Stimulated activated CD8-positive, alpha-beta memory T cell treated with anti-CD3 and anti-CD28 coated beads, Interleukin-7, amount 100 ng/mL, for 4 hours (primary cell): ENCODE data around the gene PTPRN2.

Experiments used
- DNase-seq, 2 donors: peaks; one replicate each; pipeline ENCODE4 v3.0.0-alpha.2; 2020; ENCODE audit warnings: low read depth in 2 of 2

The PTPRN2 gene

DNA sequence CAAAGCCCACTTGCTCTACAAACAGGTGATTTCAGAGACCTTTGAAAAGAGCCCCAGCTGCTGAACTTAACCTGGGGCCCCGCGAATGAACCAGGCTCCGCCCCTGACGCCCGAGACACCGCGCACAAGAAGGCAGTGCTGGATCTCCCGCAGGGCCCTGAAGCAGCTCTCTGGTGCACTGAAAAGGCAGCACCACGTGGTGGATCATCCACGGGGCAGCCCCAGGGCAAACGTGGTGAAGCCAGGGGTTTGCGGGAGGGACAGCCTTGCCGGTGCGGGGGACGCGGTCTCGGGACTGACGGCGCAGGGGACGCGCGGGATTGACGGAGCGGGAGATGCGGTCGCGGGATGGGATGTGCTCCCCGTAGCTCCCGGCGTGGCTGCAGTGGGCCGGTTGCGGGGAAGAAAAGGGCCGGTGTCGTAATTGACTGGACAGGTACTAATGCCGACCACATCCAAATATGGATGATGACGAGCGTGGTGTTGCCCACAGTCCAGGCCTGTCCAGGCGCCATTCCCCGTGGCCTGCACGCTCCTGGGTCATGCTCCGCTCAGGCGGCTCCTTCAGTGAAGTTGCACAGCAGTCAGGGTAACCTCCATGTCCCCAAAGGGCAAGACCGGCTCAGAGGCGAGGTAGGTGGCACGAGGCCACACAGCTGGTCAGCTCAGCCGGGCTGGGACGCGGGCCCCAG, 829.7 kb downstream of the PTPRN2 start:
- no peak for DNase-seq

DNA sequence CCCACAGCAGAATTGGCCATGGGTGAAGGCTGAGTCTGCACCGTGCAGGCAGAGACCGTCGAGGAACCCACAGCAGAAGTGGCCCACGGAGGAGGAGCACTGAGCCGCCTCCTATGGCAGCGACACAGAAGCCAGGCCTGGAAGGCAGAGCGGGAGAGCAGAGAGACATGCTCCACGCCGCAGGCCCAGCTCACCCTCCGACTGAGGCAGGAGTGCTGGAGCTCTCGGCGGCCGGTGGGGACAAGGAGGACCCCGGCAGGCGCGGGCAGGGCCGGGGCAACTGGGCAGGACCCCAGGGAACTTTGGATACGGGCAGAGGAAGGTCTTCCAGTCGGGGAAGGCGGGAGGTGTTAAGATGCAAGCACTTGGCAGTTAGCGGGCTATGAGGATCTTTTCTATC, 830.4 kb downstream of the PTPRN2 start:
- DNase-seq, result no peak

DNA sequence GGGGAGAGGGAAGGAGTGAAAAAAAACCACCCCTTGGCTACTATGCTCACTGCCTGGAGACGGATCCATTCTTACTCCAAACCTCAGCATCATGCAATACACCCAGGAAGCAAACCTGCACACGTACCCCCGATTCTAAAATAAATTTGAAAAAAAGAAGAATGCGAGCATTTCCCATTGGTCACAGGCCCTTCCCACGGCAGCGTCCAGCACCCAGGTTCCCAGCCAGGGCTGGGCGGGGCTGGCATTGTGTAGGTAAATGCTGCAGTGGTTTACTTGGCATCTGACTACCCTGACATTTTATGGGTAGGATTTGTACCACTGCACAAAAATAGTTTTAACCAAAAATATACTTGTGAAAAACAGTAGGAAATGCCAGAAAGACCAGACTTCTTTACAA, 831.9 kb downstream of the PTPRN2 start:
- DNase-seq, result no peak

DNA sequence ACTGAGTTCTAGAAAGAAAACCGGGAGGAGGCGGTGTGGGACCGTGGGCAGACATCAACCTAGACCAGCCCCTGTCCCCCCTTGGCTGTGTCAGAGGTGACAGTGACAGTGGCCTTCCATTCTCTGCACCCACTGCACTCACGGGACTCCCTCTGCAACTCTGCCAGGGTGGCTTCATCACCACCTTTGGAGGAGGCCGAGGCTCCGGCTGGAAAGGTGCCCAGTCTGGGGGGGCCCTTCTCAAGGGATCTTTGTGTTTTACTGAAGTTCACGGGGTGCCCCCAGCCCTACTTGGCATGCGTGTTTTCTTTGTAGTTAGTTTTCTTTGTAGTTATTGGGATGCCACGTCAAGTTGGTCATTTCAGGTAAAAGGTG, 833.2 kb downstream of the PTPRN2 start:
- no peak for DNase-seq

DNA sequence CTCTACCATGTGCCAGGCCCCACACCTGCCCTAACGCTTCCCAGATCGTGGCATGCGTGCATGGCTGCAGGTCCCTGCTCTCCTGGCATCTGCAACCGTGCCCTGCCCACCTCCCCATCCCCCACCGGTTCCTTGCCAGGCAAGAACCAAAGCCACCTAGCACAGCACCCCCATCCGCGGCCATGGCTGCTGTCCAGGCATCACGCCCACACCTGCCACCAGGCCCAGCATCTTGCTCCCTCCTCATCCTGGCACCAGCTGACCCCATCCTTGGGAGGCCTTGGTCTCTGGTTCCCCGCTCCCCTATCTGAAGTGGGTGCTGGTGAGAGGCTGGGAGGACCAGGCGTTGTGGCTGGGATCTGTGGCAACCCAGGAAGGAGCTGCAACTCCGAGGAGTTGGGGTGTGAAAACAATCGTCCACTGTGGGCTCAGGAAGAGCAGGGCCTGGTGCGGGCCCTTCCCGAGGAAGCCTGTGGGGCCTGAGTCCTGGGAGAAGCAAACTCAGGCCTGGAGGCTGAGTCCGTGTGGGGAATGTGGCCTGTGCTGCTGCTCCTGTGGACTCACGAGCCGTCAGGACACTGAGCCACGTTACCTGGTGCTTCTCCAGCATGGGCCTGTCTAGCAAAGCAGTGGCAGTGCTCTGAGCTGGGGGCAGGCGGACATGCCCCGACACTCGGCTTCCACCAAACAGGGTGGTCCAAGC, 833.8 kb downstream of the PTPRN2 start:
- no peak for DNase-seq

DNA sequence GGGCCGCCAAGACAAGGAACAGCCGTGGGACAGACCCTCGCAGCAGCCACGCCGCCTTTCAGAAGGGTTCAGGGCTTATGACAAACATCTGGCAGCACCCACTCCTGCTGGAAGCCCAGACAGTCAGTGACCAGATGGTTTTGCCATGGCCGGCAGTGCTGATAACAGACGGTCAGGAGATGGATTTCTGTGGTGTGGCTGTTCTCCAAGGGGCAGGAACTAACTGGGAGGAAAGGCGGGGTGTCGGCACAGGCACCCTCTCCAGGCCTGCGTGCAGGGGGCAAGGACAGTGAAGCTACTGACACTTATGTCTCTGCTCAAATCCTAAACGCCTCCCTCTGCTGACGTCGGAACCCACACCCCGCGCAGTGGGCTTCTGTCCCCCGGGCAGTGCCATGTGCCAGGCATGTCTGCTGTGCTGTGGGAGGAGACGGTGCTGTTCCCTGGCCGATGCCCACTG, 834.8 kb downstream of the PTPRN2 start:
- DNase-seq, result no peak

DNA sequence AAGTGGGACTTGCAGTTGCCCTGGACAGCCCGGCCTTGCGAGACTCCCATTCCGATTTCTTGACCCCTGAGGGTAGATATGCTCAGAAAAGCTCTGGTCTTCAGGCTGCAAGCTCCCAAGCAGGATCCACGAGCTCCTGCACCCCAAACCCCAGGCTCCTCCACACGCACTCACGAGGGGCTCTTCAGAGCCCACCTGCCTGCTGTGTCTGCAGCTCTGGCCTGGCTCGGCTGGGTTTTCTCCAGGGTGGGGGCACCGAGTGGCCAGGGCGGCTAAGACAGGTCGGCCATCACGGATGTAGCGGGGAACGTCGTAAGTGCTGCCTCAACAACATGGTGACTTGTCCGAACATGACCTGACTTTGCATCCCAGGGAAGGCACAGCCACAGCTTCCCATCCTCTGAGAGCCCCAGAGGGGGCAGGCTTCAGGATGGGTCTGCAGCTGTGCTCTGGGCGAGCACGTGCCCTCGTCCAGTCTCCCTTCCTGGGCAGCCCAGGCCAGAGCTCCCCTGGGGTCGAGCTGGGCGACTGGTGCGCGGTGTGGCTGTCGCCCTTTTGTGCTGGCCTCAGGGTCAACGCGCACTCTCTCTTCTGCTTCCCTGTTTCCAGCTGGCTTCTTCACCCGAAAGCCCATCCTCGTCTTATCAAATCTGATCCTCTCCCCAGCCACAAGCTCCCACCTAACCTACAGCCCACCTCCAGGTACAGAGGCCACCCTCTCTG, 835.5 kb downstream of the PTPRN2 start:
- no peak for DNase-seq

DNA sequence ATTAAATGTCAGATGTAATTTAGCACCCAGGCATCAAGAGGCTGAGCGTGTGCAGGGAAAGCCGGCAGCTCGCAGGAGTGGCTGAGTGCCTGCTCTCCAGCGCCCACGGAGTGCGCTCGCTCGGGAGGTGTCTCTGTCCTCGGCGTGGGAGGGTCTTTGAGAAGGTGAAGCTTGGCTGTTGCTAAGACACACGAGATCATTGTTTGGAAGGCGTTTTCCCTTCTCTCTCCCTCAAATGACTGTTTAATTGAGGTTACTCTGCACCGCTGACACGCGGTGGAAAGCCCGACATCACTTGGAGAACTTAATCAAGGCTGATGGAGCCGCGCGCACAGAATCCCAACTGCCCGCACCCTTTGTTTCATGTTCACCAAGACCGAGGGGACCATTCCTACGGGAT, 836.2 kb downstream of the PTPRN2 start:
- DNase-seq, result no peak

DNA sequence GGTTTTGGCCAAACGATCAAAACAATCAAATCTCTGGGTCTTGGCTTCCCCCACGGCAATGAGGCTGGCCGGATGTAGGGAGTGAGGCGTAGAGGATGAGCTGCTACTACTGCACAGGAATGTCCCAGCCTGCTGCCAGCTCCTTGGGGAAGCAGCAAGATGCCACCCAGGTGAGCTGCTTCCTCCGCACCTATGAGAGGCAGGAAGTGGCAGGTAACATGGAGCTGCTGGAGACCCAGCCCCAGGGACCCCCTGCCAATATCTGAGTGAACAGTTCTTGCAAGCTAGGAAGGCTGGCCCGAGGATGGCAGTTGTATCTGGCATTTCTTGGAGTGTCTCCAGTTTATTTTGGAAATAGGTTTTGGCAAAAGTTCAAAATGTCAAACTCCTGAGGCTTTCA, 837.3 kb downstream of the PTPRN2 start:
- no peak for DNase-seq

DNA sequence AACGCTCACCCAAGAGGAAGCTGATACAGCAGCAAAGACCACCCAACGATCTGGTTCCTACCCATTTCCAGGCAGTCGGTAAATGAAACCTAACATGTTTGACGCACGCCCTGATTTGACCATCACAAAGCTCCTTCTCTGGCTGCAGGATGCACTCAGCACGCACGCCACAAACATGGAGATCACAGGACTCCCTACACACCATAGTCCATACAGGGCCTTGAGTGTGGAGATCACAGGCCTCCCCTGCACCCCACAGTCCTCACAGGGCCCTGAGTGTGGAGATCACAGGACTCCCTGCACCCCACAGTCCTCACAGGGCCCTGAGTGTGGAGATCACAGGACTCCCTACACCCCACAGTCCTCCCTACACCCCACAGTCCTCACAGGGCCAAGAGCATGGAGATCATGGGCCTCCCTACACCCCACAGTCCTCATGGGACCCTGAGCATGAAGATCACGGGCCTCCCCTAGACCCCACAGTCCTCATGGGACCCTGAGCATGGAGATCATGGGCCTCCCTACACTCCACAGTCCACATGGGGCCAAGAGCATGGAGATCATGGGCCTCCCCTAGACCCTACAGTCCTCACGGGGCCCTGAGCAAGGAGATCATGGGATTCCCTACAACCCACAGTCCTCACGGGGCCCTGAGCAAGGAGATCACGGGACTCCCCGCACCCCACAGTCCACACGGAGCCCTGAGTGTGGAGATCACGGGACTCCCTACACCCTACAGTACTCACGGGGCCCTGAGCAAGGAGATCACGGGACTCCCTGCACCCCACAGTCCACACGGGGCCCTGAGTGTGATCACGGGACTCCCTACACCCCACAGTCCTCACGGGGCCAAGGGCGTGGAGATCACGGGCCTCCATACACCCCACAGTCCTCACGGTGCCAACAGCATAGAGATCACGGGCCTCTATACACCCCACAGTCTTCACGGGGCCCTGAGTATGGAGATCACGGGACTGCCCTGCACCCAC, 841.6 kb downstream of the PTPRN2 start:
- no peak for DNase-seq

DNA sequence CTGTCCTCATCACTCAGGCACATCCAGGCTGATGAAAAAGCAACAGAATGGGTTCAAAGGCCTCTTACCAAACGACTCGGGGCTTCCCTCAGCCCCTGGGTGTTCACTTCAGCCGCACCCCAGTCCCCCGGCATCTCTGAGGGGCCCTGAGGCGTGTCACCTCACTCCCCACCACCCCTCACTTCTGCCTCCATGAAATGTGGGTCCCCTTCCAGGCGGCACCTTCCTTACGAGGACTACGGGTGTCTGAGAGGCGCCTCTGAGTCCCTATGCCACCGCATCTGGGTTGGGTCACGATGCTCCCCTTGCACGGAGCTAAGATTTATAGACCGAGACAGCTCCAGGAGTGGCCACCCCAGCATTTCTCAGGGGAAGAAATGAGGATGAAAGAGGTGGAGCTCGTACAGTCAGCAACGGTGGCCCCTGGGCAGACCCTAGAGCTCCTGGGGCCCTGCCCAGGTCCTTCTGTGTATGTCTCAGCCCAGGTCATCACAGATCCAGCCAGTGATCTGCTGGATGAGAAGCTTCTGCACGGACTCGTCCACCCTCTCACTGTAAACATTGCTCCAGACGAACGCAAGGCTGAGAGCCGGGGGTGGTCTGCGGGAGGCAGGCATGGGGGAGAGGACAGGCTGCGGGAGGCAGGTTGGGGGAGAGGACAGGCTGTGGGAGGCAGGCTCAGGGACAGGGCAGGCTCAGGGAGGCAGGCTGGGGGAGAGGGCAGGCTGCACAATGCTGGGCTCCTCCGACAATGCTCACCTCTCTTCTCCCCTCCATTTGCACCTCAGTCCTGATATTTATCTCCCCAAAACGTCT, 842.6 kb downstream of the PTPRN2 start:
- no peak for DNase-seq

DNA sequence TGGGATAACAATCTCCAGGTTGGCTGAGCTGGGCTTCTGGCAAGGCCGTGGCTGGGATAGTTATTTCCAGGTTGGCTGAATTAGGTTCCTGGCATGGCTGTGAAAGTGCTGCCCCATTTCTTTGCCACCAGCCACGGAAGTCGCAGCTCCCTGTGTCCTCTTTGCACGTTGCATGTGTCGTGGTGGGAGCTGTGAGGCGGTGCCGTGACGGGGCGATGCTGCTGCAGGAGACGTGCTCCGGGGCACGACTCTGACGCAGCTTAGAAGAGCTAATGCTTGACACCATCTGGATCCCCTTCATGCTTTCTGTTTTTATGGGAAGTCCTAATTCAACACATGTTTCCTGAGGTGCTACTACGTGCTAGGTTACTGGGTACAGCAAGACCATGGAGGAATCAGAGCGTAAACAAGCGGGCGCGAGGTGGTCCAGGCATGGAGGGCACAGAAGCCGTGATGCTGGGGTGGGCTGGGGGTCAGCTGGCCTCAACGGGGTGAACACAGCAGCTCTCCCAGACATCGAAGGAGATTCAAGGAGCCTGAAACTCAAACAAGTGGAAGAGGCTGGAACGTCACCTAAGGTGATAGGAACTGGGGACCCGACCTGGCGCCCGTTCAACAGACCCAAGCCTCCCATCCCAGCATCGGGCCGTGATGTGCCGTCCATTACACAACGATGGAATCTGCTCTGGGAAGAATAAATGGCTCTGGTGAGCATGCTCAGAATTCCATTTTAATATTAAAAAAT, 843.7 kb downstream of the PTPRN2 start:
- no peak for DNase-seq

DNA sequence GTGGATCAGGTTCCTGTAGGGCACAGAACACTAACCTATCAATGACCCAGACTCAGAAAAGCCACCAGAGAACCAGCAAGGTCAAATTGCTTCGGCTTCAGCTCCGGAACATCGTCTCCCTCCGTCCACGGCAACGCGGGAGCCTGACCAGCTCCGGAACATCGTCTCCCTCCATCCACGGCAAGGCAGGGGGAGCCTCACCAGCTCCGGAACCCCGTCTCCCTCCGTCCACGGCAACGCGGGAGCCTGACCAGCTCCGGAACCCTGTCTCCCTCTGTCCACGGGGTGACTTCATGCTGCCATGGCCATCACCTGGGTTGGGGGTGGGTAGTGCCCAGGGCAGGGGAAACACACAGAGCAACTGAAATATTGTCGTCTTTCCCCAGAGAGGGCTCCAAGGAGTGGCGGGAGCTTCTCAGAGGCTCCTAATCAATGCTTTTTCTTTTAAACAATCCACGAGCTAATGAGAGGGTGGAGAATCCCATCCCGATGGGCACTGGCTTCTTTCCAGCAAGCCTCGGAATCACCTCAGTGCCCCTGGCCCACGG, 847.3 kb downstream of the PTPRN2 start:
- DNase-seq, result no peak

DNA sequence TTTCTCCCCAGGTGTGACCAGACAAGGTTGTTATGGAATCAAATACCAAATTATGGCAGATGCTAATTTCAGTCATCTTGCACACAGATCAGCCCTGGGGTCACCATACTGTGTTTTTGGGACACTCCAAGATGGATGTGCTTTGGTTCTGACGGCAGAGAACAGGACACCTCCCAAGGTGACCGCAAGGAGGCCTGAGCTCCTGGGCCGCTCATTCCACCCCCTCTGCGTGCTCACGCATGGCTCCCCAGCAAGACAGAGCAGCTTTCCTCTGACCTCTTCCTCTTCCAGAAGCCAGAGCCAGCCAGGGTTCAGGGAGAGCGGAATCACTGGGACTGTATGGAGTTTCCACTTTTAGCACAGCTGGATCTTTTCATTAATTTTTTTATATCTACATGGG, 848.0 kb downstream of the PTPRN2 start:
- no peak for DNase-seq

DNA sequence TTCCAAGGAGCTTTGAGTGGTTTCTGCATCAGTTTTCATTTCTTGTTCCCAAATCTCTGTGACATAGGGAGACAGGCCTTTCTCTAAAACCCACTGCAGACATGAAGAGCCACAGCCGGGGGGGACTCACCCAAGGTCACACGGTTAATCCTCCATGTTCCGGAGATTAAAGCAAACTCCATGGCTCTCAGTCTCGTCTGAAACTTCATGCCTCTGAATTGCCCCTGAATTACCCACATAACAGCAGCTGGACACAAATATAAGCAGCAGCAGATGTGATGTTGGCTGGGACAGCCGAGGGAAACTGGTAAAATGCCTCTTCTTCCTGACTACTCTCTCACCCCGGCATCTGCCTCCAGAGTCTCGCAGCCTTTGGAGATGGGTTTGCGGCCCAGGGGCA, 848.6 kb downstream of the PTPRN2 start:
- no peak for DNase-seq

DNA sequence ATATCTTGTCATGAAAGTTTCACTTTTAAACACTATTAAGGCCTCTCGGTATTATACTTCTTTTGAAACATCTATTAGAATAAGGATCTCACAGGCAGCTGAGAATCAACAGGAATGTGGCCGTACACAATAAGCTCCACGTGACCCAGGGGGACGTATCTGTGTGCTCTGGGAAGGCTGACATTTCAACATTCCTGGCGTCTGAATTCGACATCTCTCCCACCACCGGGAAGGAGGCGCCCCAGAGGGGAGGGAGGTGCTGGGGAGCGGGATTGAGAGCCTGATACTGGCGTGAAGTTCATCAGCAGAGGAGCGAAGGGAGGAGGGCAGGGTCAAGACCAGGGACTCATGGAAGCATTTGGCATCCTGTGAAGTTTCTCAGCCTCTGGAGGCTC, 849.6 kb downstream of the PTPRN2 start:
- no peak for DNase-seq

DNA sequence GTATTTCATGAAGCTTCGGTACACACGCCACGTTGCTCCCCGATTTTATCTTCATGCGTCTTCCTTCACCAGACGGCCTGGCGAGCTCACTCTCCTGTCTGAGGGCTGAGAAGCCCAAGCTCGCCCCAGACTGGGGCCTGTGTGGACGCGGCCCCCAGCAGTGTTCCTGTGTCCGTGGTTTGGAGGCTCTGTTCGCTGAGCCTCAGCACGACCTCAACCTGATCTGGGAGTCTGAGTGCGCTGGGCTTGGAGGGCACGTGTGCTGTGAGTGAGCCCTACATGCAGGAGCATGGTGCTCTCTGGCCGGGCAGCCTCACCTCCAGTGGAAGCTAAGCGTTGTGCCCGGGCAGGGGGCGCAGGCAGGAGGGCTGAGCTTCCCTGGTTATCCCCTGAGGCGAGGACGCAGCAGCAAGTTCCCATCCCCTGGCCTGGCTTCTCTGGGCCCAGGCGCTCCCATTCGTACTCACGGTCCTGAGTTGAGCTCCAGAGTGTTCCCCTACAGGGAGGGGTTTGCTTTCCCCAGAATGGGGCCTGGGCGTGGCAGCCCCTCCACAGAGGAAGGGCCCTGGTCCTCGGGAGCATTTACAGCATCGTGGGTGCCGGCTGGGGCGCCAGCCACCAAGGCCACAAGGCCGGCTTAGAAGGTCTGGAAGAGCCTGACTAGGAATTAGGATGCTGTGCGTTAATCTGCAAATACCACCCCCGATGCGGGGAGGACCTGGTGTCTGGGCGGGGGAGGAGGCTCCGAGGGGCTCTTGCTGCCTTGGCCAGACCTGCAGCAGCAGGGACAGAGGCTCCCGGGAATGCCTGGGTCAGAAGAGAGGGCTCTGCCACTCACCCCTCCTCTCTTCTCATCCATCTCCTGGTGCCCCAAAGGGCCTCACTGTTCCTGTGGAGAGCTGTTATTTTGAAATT, 850.2 kb downstream of the PTPRN2 start:
- no peak for DNase-seq

DNA sequence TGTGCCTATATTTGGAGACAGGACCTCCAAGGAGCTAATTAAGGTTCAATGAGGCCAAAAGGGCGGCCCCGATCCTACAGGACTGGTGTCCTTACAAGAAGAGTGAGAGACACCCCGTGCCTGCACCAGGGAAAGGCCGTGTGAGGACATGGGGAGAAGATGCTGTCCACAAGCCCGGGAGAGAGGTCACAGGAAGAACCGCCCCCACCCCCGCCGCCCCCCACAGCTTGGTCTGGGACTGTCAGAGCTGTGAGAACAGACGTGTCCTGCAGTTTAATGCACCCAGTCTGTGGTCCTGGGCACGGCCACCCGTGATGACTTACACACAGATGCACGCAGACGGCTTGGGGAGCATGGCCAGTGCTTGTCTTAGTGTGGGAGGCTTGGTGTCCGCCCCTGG, 851.3 kb downstream of the PTPRN2 start:
- no peak for DNase-seq

DNA sequence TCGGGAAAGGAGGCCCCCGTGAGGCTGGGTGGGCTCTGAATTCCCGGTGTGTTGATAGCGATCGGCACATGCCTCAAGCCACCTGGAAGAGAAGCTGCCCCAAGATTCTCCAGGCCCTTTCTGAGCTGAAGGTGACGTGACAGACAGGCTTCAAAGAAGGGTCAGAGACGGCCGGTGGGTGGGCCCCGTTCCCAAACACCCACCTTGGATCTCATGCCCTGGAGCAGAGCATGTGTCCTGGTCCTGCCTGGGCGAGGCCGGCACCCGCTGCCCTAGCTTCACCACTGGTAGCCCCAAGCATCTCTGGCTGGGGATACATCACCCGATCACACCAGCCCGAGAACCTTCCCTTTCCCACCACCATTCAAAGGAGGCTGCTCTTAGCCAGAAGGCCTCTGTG, 851.8 kb downstream of the PTPRN2 start:
- no peak for DNase-seq
